Fibroblast of skin of abdomen (primary cell): Measurements from ENCODE around the gene ADGRG1.
"Not testable (repeated sequence)": the region's sequence is repeated elsewhere in the genome, so short reads cannot be mapped to it uniquely, and the experiment has no call there.

Experiments used
- DNase-seq: peaks from one replicate; pipeline ENCODE4 v3.0.0-alpha.2; 2013

ADGRG1 gene

GRCh38 chr16:57667526-57668262, 39.3 kb downstream of the ADGRG1 start:
- no peak for DNase-seq

GRCh38 chr16:57668263-57668571, 39.8 kb downstream of the ADGRG1 start, which contains the start of gene ADGRG3:
TSS of gene ADGRG3 (plus strand) at chr16:57668306. CDS start at chr16:57668348, 42 bp downstream.
- DNase-seq: no peak

GRCh38 chr16:57668630-57669475, 40.4 kb downstream of the ADGRG1 start:
- no peak for DNase-seq

- no peak for DNase-seq
Observed at GRCh38 chr16:57669476-57670162, 41.2 kb downstream of the ADGRG1 start.

GRCh38 chr16:57670196-57670595, 41.8 kb downstream of the ADGRG1 start:
- DNase-seq: no peak

- not testable (repeated sequence) for DNase-seq
Observed at GRCh38 chr16:57671451-57671850, 43.0 kb downstream of the ADGRG1 start.

GRCh38 chr16:57672416-57672815, 44.0 kb downstream of the ADGRG1 start:
- DNase-seq: no peak

GRCh38 chr16:57672824-57673223, 44.4 kb downstream of the ADGRG1 start:
- no peak for DNase-seq

- DNase-seq: no peak
Observed at GRCh38 chr16:57675741-57676551, 47.5 kb downstream of the ADGRG1 start.

- DNase-seq: no peak
Observed at GRCh38 chr16:57676553-57677085, 48.2 kb downstream of the ADGRG1 start.

GRCh38 chr16:57677622-57678369, 49.4 kb downstream of the ADGRG1 start:
- DNase-seq: no peak

- no peak for DNase-seq
Observed at GRCh38 chr16:57679016-57679415, 50.6 kb downstream of the ADGRG1 start.

GRCh38 chr16:57679767-57680482, 51.5 kb downstream of the ADGRG1 start:
- DNase-seq: no peak

- no peak for DNase-seq
Observed at GRCh38 chr16:57680842-57681375, 52.5 kb downstream of the ADGRG1 start.

GRCh38 chr16:57681950-57682728, 53.7 kb downstream of the ADGRG1 start:
- no peak for DNase-seq

- DNase-seq: no peak
Observed at GRCh38 chr16:57682809-57683635, 54.6 kb downstream of the ADGRG1 start.

GRCh38 chr16:57683636-57684545, 55.5 kb downstream of the ADGRG1 start:
- DNase-seq: no peak
